Liver (tissue), 9 donors: Measurements from ENCODE around the gene TIMP1. TPM values are rescaled to one million over a fixed set of nuclear protein-coding genes. Genes with fewer than 3 reads are reported as not detected.

Source experiments
- DNase-seq: peaks from one replicate; pipeline ENCODE4 v3.0.0-alpha.2; 2017; ENCODE audit warnings: low spot score
- H3K27ac ChIP-seq, 2 donors: one replicate each; pipeline ENCODE4 v1.7.0; 2013; ENCODE audit warnings: inconsistent platforms in 2 of 2, low read length in 2 of 2, control low read depth in 1 of 2, low read depth in 1 of 2, mild to moderate bottlenecking in 1 of 2
- H3K27me3 ChIP-seq, 4 donors: one replicate each; pipeline versions ENCODE4 v1.6.1 to v1.7.0; 2013; ENCODE audit warnings: low read length in 3 of 4, inconsistent platforms in 1 of 4, mild to moderate bottlenecking in 1 of 4, moderate library complexity in 1 of 4; ENCODE audit not compliant: control insufficient read depth in 4 of 4, insufficient read depth in 4 of 4
- H3K36me3 ChIP-seq, 4 donors: one replicate each; pipeline versions ENCODE4 v1.6.1 to v1.7.0; 2013; ENCODE audit warnings: low read length in 3 of 4, mild to moderate bottlenecking in 3 of 4, low read depth in 1 of 4, moderate library complexity in 1 of 4; ENCODE audit not compliant: control insufficient read depth in 4 of 4, insufficient read depth in 3 of 4
- H3K4me1 ChIP-seq, 4 donors: one replicate each; pipeline versions ENCODE4 v1.6.1 to v1.7.0; 2013; ENCODE audit warnings: low read length in 3 of 4, mild to moderate bottlenecking in 3 of 4, moderate library complexity in 1 of 4; ENCODE audit not compliant: control insufficient read depth in 4 of 4, insufficient read depth in 4 of 4
- H3K4me3 ChIP-seq, 3 donors: one replicate each; pipeline versions ENCODE4 v1.6.1 to v1.7.0; 2013; ENCODE audit warnings: low read length in 3 of 3, control low read depth in 1 of 3, low read depth in 1 of 3, mild to moderate bottlenecking in 1 of 3
- H3K9ac ChIP-seq, 2 donors: one replicate each; pipeline ENCODE4 v1.7.0; 2013; ENCODE audit warnings: low read length in 2 of 2, mild to moderate bottlenecking in 2 of 2, moderate library complexity in 2 of 2, control low read depth in 1 of 2, low read depth in 1 of 2
- H3K9me3 ChIP-seq, 4 donors: one replicate each; pipeline versions ENCODE4 v1.6.1 to v1.7.0; 2013; ENCODE audit warnings: low read length in 3 of 4; ENCODE audit not compliant: control insufficient read depth in 4 of 4
- EGR1 ChIP-seq, 2 donors: IDR thresholded peaks; 2 replicates each; pipeline ENCODE4 v1.6.1; 2016 to 2018; ENCODE audit warnings: antibody characterized with exemption in 2 of 2, low read depth in 2 of 2
- FOXA1 ChIP-seq: IDR thresholded peaks from 2 replicates; pipeline ENCODE4 v1.6.1; 2016; ENCODE audit warnings: antibody characterized with exemption
- FOXA2 ChIP-seq: IDR thresholded peaks from 2 replicates; pipeline ENCODE4 v1.6.1; 2016; ENCODE audit warnings: antibody characterized with exemption
- GABPA ChIP-seq, 2 donors: IDR thresholded peaks in 1 of 2; conservative IDR thresholded peaks in 1 of 2; 2 replicates each; pipeline ENCODE4 v1.6.1; 2016; ENCODE audit warnings: antibody characterized with exemption in 2 of 2, mild to moderate bottlenecking in 1 of 2, moderate library complexity in 1 of 2
- HNF4A ChIP-seq, 2 donors: conservative IDR thresholded peaks; 2 replicates each; pipeline ENCODE4 v1.6.1; 2016; ENCODE audit warnings: antibody characterized with exemption in 2 of 2, mild to moderate bottlenecking in 2 of 2
- HNF4G ChIP-seq: IDR thresholded peaks from 2 replicates; pipeline ENCODE4 v1.6.1; 2016; ENCODE audit warnings: antibody characterized with exemption
- JUND ChIP-seq, 2 donors: IDR thresholded peaks; 2 replicates each; pipeline ENCODE4 v1.6.1; 2016; ENCODE audit warnings: antibody characterized with exemption in 2 of 2
- NR2F2 ChIP-seq: IDR thresholded peaks from 2 replicates; pipeline ENCODE4 v1.6.1; 2016; ENCODE audit warnings: antibody characterized with exemption
- RAD21 ChIP-seq, 2 donors: IDR thresholded peaks; 2 replicates each; pipeline ENCODE4 v1.6.1; 2016; ENCODE audit warnings: antibody characterized with exemption in 2 of 2, mild to moderate bottlenecking in 2 of 2
- RXRA ChIP-seq, 2 donors: IDR thresholded peaks; 2 replicates each; pipeline ENCODE4 v1.6.1; 2017 to 2018; ENCODE audit warnings: antibody characterized with exemption in 2 of 2, mild to moderate bottlenecking in 1 of 2
- SP1 ChIP-seq: IDR thresholded peaks from 2 replicates; pipeline ENCODE4 v1.6.1; 2018; ENCODE audit warnings: antibody characterized with exemption, mild to moderate bottlenecking
- TAF1 ChIP-seq: conservative IDR thresholded peaks from 2 replicates; pipeline ENCODE4 v1.6.1; 2016; ENCODE audit warnings: antibody characterized with exemption, mild to moderate bottlenecking
- YY1 ChIP-seq: IDR thresholded peaks from 2 replicates; pipeline ENCODE4 v1.6.1; 2016; ENCODE audit warnings: antibody characterized with exemption, mild to moderate bottlenecking
- WGBS: extraction: QIAGEN DNeasy Blood & Tissue Kit; methylation state at CpG from one replicate; pipeline ENCODE4 v1.1.7; 2013; 5-methylcytosine and 5-hydroxymethylcytosine counted together
- polyA plus RNA-seq, 2 donors: library from polyadenylated mRNA; stranded (reverse) in 1 of 2; unstranded in 1 of 2; fragments of 200-250 nt in 1 of 2; fragments of >200 nt in 1 of 2; fragmentation: Nextera tagmentation in 1 of 2; extraction: Ambion mirVana in 1 of 2; gene quantifications; one replicate each; pipeline versions ENCODE4 v1.2.1 to v1.2.3, GENCODE V29; 2013 to 2015
- total RNA-seq, 2 donors: library from RNA; depleted of rRNA; stranded (reverse); fragments of >200 nt; gene quantifications; one replicate each; pipeline ENCODE4 v1.2.3, GENCODE V29; 2014
- TF ChIP-seq, protein P1 (sequence below): IDR thresholded peaks from 2 replicates; pipeline ENCODE4 v1.6.1; 2016; ENCODE audit warnings: antibody characterized with exemption
- TF ChIP-seq, protein P2 (sequence below): fragments of 150-350 bp; IDR thresholded peaks from 2 replicates; pipeline ENCODE4 v1.5.1; 2017; ENCODE audit warnings: improper control_type of control experiment, low read depth, low read length; ENCODE audit not compliant: missing input control
- TF ChIP-seq, protein P3 (sequence below): IDR thresholded peaks from 2 replicates; pipeline ENCODE4 v1.6.1; 2016; ENCODE audit warnings: antibody characterized with exemption
- TF ChIP-seq, protein P4 (sequence below): IDR thresholded peaks from 2 replicates; pipeline ENCODE4 v1.6.1; 2016; ENCODE audit warnings: antibody characterized with exemption
- TF ChIP-seq, protein P5 (sequence below): IDR thresholded peaks from 2 replicates; pipeline ENCODE4 v1.6.1; 2016; ENCODE audit warnings: antibody characterized with exemption, mild to moderate bottlenecking
- donor health status: healthy.
- donor health status: healthy.
- donor health status: healthy.
- donor health status: healthy.
- donor health status: healthy.

TIMP1 gene
- total and polyA plus RNA-seq, 4 donors, result 18.0 to 1,609 (median 146) TPM

DNA sequence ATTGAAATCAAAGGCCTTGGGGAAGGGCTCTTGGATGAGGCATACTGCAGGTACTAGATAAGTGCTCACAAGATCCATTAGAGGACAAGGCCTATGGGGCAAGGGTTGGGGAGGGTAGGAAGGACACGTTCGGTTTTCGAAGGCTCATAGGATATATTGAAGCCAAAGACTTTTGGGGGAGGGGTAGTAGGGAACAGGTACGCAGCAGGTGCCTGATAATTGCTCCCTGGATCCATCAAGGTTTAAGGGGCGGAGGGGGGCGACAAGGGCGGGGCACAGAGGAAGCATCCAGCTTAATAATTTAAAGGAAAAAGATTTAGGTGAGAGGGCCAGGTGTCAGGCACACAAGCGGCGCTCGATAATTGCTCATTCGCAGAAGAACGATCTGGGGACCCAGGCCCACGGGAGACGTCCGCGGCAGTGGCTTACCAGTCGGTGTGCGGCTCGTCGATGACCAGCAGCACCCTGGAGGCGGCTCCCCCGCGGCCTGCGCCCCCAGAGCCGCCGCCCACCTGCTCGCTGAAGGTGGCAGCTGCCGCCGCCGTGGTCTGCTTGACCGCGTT, 36.8 kb downstream of the TIMP1 start:
- WGBS, result 35% methylated on average over 32 of the region's 32 CpGs
- Histone ChIP-seq H3K4me3 (peak overlapping the region in 1 of 3 donors; percentile 42), H3K27ac (no peak overlapping the region), H3K9me3 (no peaks in the 10 kb centered on the region), H3K36me3 (no peaks in the 10 kb centered on the region), H3K9ac (no peak overlapping the region), H3K27me3 (no peaks in the 10 kb centered on the region), H3K4me1 (peaks cover 0 to 4% (median 0%) of the 10 kb centered on the region in 4 donors)
- TF ChIP-seq, protein P1, sequence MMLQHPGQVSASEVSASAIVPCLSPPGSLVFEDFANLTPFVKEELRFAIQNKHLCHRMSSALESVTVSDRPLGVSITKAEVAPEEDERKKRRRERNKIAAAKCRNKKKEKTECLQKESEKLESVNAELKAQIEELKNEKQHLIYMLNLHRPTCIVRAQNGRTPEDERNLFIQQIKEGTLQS, result no peak
- TF ChIP-seq HNF4A (conservative IDR thresholded peaks at IDR 0.05) (no peak), TAF1 (no peak), RXRA (IDR thresholded peaks at IDR 0.05) (no peak), FOXA1 (no peak), EGR1 (IDR thresholded peaks at IDR 0.05; ENCODE audit: low read depth in 2 of 2) (no peak), NR2F2 (no peak), RAD21 (IDR thresholded peaks at IDR 0.05) (no peak), HNF4G (no peak), JUND (IDR thresholded peaks at IDR 0.05) (no peak), YY1 (no peak), SP1 (no peak), GABPA (IDR thresholded peaks at IDR 0.05 in 1 of 2, conservative IDR thresholded peaks at IDR 0.05 in 1 of 2) (no peak), FOXA2 (no peak)
- TF ChIP-seq, protein P2, sequence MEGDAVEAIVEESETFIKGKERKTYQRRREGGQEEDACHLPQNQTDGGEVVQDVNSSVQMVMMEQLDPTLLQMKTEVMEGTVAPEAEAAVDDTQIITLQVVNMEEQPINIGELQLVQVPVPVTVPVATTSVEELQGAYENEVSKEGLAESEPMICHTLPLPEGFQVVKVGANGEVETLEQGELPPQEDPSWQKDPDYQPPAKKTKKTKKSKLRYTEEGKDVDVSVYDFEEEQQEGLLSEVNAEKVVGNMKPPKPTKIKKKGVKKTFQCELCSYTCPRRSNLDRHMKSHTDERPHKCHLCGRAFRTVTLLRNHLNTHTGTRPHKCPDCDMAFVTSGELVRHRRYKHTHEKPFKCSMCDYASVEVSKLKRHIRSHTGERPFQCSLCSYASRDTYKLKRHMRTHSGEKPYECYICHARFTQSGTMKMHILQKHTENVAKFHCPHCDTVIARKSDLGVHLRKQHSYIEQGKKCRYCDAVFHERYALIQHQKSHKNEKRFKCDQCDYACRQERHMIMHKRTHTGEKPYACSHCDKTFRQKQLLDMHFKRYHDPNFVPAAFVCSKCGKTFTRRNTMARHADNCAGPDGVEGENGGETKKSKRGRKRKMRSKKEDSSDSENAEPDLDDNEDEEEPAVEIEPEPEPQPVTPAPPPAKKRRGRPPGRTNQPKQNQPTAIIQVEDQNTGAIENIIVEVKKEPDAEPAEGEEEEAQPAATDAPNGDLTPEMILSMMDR, result no peak
- TF ChIP-seq, protein P3, sequence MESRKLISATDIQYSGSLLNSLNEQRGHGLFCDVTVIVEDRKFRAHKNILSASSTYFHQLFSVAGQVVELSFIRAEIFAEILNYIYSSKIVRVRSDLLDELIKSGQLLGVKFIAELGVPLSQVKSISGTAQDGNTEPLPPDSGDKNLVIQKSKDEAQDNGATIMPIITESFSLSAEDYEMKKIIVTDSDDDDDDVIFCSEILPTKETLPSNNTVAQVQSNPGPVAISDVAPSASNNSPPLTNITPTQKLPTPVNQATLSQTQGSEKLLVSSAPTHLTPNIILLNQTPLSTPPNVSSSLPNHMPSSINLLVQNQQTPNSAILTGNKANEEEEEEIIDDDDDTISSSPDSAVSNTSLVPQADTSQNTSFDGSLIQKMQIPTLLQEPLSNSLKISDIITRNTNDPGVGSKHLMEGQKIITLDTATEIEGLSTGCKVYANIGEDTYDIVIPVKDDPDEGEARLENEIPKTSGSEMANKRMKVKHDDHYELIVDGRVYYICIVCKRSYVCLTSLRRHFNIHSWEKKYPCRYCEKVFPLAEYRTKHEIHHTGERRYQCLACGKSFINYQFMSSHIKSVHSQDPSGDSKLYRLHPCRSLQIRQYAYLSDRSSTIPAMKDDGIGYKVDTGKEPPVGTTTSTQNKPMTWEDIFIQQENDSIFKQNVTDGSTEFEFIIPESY, result no peak
- TF ChIP-seq, protein P4, sequence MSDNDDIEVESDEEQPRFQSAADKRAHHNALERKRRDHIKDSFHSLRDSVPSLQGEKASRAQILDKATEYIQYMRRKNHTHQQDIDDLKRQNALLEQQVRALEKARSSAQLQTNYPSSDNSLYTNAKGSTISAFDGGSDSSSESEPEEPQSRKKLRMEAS, result no peak
- TF ChIP-seq, protein P5, sequence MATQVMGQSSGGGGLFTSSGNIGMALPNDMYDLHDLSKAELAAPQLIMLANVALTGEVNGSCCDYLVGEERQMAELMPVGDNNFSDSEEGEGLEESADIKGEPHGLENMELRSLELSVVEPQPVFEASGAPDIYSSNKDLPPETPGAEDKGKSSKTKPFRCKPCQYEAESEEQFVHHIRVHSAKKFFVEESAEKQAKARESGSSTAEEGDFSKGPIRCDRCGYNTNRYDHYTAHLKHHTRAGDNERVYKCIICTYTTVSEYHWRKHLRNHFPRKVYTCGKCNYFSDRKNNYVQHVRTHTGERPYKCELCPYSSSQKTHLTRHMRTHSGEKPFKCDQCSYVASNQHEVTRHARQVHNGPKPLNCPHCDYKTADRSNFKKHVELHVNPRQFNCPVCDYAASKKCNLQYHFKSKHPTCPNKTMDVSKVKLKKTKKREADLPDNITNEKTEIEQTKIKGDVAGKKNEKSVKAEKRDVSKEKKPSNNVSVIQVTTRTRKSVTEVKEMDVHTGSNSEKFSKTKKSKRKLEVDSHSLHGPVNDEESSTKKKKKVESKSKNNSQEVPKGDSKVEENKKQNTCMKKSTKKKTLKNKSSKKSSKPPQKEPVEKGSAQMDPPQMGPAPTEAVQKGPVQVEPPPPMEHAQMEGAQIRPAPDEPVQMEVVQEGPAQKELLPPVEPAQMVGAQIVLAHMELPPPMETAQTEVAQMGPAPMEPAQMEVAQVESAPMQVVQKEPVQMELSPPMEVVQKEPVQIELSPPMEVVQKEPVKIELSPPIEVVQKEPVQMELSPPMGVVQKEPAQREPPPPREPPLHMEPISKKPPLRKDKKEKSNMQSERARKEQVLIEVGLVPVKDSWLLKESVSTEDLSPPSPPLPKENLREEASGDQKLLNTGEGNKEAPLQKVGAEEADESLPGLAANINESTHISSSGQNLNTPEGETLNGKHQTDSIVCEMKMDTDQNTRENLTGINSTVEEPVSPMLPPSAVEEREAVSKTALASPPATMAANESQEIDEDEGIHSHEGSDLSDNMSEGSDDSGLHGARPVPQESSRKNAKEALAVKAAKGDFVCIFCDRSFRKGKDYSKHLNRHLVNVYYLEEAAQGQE, result no peak
- DNase-seq, result no peak
